MM.1S (cell line): ENCODE data around the gene BRIP1.
"Not testable (repeated sequence)": the region's sequence is repeated elsewhere in the genome, so short reads cannot be mapped to it uniquely, and the experiment has no call there.

Experiments
- DNase-seq: peaks from one replicate; pipeline ENCODE4 v3.0.0-alpha.2; 2015
- H2AFZ ChIP-seq: fragments of 300-600 bp; sonication (generic); 2 replicates; pipeline ENCODE4 v1.6.0; 2016; ENCODE audit warnings: antibody characterized with exemption, low read length
- H3F3A ChIP-seq: fragments of 300-600 bp; sonication (generic); 2 replicates; pipeline ENCODE4 v1.6.1; 2016; ENCODE audit warnings: mild to moderate bottlenecking, antibody characterized with exemption, low read length, moderate library complexity, mixed read lengths; ENCODE audit not compliant: insufficient read depth
- H3K27ac ChIP-seq: fragments of 300-600 bp; sonication (generic); 2 replicates; pipeline ENCODE4 v1.5.1; 2016; ENCODE audit warnings: mild to moderate bottlenecking, low read length
- H3K27me3 ChIP-seq: fragments of 300-600 bp; sonication (generic); replicated peaks from 2 replicates; pipeline ENCODE4 v1.6.0; 2016; ENCODE audit warnings: low read length; ENCODE audit not compliant: insufficient read depth
- H3K36me3 ChIP-seq: fragments of 300-600 bp; sonication (generic); replicated peaks from 2 replicates; pipeline ENCODE4 v1.6.1; 2016; ENCODE audit warnings: mild to moderate bottlenecking, low read length, mixed read lengths; ENCODE audit not compliant: insufficient read depth
- H3K4me1 ChIP-seq: fragments of 300-600 bp; sonication (generic); 2 replicates; pipeline ENCODE4 v1.6.1; 2016; ENCODE audit warnings: low read length, mixed read lengths
- H3K4me2 ChIP-seq: fragments of 300-600 bp; sonication (generic); 2 replicates; pipeline ENCODE4 v1.6.0; 2016; ENCODE audit warnings: low read depth, low read length
- H3K4me3 ChIP-seq: fragments of 300-600 bp; sonication (generic); 2 replicates; pipeline ENCODE4 v1.5.1; 2016; ENCODE audit warnings: low read length, mixed read lengths
- H3K79me2 ChIP-seq: fragments of 300-600 bp; sonication (generic); 2 replicates; pipeline ENCODE4 v1.6.1; 2016; ENCODE audit warnings: mixed run types, low read length, mixed read lengths
- H3K9ac ChIP-seq: fragments of 300-600 bp; sonication (generic); 2 replicates; pipeline ENCODE4 v1.6.1; 2016; ENCODE audit warnings: low read length, mixed read lengths
- H3K9me2 ChIP-seq: fragments of 300-600 bp; sonication (generic); replicated peaks from 2 replicates; pipeline ENCODE4 v1.6.1; 2016; ENCODE audit warnings: mild to moderate bottlenecking, low read length, mixed read lengths; ENCODE audit not compliant: insufficient read depth
- H3K9me3 ChIP-seq: fragments of 300-600 bp; sonication (generic); replicated peaks from 2 replicates; pipeline ENCODE4 v1.6.1; 2016; ENCODE audit warnings: mild to moderate bottlenecking, low read length, mixed read lengths; ENCODE audit not compliant: insufficient read depth
- H4K20me1 ChIP-seq: fragments of 300-600 bp; sonication (generic); 2 replicates; pipeline ENCODE4 v1.6.1; 2016; ENCODE audit warnings: mild to moderate bottlenecking, low read length, moderate library complexity, mixed read lengths; ENCODE audit not compliant: insufficient read depth
- CTCF ChIP-seq: fragments of 300-600 bp; sonication (generic); IDR thresholded peaks from 2 replicates; pipeline ENCODE4 v1.5.1; 2016; ENCODE audit warnings: antibody characterized with exemption, low read length, mixed read lengths
- EZH2 ChIP-seq: fragments of 300-600 bp; sonication (generic); optimal IDR thresholded peaks from 2 replicates; pipeline ENCODE3; 2017; ENCODE audit warnings: low read depth, mild to moderate bottlenecking, antibody characterized with exemption, low read length, mixed read lengths
- EZH2phosphoT487 ChIP-seq: fragments of 300-600 bp; sonication (generic); IDR thresholded peaks from 2 replicates; pipeline ENCODE4 v1.6.1; 2018; ENCODE audit warnings: antibody characterized with exemption, low read length

The BRIP1 gene

GRCh38 chr17:61729690-61730268, 133.5 kb downstream of the BRIP1 start:
- H3K4me2 ChIP-seq: no peak overlapping the region
- no peak for TF ChIP-seq CTCF
- TF ChIP-seq EZH2phosphoT487: no peak
- TF ChIP-seq EZH2: no peak
- H3K27ac ChIP-seq: no peak overlapping the region
- H3K79me2 ChIP-seq: no peaks in the 10 kb centered on the region
- no peaks in the 10 kb centered on the region for H3K9me2 ChIP-seq
- H3K36me3 ChIP-seq: no peaks in the 10 kb centered on the region
- no peak overlapping the region for H3K9ac ChIP-seq
- no peaks in the 10 kb centered on the region for H3K27me3 ChIP-seq
- no peak for DNase-seq
- H3F3A ChIP-seq: no peaks in the 10 kb centered on the region
- no peak overlapping the region for H2AFZ ChIP-seq
- no peak overlapping the region for H3K4me3 ChIP-seq
- no peaks in the 10 kb centered on the region for H3K4me1 ChIP-seq
- no peaks in the 10 kb centered on the region for H4K20me1 ChIP-seq
- no peaks in the 10 kb centered on the region for H3K9me3 ChIP-seq

- H3K27ac ChIP-seq: no peak overlapping the region
- no peaks in the 10 kb centered on the region for H3K36me3 ChIP-seq
- H3K9ac ChIP-seq: no peak overlapping the region
- H2AFZ ChIP-seq: no peak overlapping the region
- H3K4me1 ChIP-seq: no peaks in the 10 kb centered on the region
- H3K4me2 ChIP-seq: no peak overlapping the region
- H3K4me3 ChIP-seq: no peak overlapping the region
- H3K9me3 ChIP-seq: no peaks in the 10 kb centered on the region
- DNase-seq: no peak
- TF ChIP-seq CTCF: no peak
- no peak for TF ChIP-seq EZH2phosphoT487
- no peak for TF ChIP-seq EZH2
- H3K79me2 ChIP-seq: no peaks in the 10 kb centered on the region
- H3K27me3 ChIP-seq: no peaks in the 10 kb centered on the region
- no peaks in the 10 kb centered on the region for H4K20me1 ChIP-seq
- H3K9me2 ChIP-seq: no peaks in the 10 kb centered on the region
- H3F3A ChIP-seq: no peaks in the 10 kb centered on the region
Measured at GRCh38 chr17:61728297-61728836, 135.0 kb downstream of the BRIP1 start.

GRCh38 chr17:61727798-61728197, 135.5 kb downstream of the BRIP1 start:
- not testable (repeated sequence) for H3K36me3 ChIP-seq, H3K27me3 ChIP-seq, H3K27ac ChIP-seq, H3K79me2 ChIP-seq, H3K9me3 ChIP-seq, H3K9me2 ChIP-seq, H3K9ac ChIP-seq, H3K4me3 ChIP-seq, H3K4me1 ChIP-seq, H3F3A ChIP-seq, DNase-seq, H2AFZ ChIP-seq, H3K4me2 ChIP-seq, H4K20me1 ChIP-seq

- DNase-seq: no peak
- Histone ChIP-seq H3K36me3 (no peaks in the 10 kb centered on the region), H4K20me1 (no peaks in the 10 kb centered on the region), H3K4me3 (no peak overlapping the region), H3K4me1 (no peaks in the 10 kb centered on the region), H3K9ac (no peak overlapping the region), H3K27me3 (no peaks in the 10 kb centered on the region), H3K27ac (no peak overlapping the region), H3K79me2 (no peaks in the 10 kb centered on the region), H2AFZ (no peak overlapping the region), H3K9me3 (no peaks in the 10 kb centered on the region), H3K4me2 (no peak overlapping the region), H3K9me2 (no peaks in the 10 kb centered on the region), H3F3A (no peaks in the 10 kb centered on the region)
- no peak for TF ChIP-seq EZH2phosphoT487
- no peak for TF ChIP-seq CTCF
- no peak for TF ChIP-seq EZH2
Measured at GRCh38 chr17:61726977-61727376, 136.4 kb downstream of the BRIP1 start.
